Measurements from ENCODE around the gene CYP1A2. TPM values are rescaled to one million over a fixed set of nuclear protein-coding genes. Genes with fewer than 3 reads are reported as not detected.

Gene CYP1A2
- total and polyA plus RNA-seq, 8 donors = 0.15 to 0.58 (median 0.31) TPM; not detected in 1

GRCh38 chr15:74754593-74755215 is 6.1 kb downstream of the CYP1A2 start:
- no peaks in the 10 kb centered on the region for H3K9me3 ChIP-seq
- H3K4me3 ChIP-seq = no peak overlapping the region
- no peaks in the 10 kb centered on the region for H3K36me3 ChIP-seq
- DNase-seq = no peak
- no peak overlapping the region for H3K27ac ChIP-seq
- TF ChIP-seq, protein P1, sequence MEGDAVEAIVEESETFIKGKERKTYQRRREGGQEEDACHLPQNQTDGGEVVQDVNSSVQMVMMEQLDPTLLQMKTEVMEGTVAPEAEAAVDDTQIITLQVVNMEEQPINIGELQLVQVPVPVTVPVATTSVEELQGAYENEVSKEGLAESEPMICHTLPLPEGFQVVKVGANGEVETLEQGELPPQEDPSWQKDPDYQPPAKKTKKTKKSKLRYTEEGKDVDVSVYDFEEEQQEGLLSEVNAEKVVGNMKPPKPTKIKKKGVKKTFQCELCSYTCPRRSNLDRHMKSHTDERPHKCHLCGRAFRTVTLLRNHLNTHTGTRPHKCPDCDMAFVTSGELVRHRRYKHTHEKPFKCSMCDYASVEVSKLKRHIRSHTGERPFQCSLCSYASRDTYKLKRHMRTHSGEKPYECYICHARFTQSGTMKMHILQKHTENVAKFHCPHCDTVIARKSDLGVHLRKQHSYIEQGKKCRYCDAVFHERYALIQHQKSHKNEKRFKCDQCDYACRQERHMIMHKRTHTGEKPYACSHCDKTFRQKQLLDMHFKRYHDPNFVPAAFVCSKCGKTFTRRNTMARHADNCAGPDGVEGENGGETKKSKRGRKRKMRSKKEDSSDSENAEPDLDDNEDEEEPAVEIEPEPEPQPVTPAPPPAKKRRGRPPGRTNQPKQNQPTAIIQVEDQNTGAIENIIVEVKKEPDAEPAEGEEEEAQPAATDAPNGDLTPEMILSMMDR (IDR thresholded peaks at IDR 0.05) = no peak
- H3K27me3 ChIP-seq = no peaks in the 10 kb centered on the region
- intact Hi-C loops (cut with DNase I) = loop anchor here in 1 of 2 donors (5.0 kb wide), 1 partner anchor 377 kb away; no protein-coding TSS in a partner anchor
- no peaks in the 10 kb centered on the region for H3K4me1 ChIP-seq
- no peak for ATAC-seq

DNA sequence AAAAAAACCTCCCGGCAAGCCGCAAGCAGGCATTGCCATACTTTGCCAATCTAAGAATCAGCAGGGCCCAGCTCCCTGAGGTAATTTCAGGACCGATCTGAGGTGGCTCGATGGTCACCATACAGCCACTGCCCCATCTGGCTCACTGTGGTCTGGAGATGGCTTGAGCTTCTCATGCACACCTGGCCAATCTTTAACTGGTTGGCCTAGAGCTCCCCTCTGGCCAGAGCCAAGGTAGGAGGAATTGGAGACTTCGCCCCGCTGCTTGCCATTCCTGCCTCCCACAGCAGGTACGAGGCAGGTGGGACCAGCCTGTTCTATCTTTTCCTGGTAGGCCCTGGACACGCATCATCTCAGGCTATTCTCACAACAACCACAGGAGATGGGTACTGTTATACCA is 10.1 kb downstream of the CYP1A2 start:
- H3K27me3 ChIP-seq = no peaks in the 10 kb centered on the region
- no peaks in the 10 kb centered on the region for H3K36me3 ChIP-seq
- TF ChIP-seq, protein P1 (IDR thresholded peaks at IDR 0.05) = no peak
- no peaks in the 10 kb centered on the region for H3K4me1 ChIP-seq
- no peak overlapping the region for H3K27ac ChIP-seq
- DNase-seq (peak in 1 of 4 donors; percentile 43), ATAC-seq (no peak)
- no peak overlapping the region for H3K4me3 ChIP-seq
- intact Hi-C loops (cut with DNase I) = loop anchor here in 1 of 2 donors (5.0 kb wide), 1 partner anchor 381 kb away; no protein-coding TSS in a partner anchor
- no peaks in the 10 kb centered on the region for H3K9me3 ChIP-seq

DNA sequence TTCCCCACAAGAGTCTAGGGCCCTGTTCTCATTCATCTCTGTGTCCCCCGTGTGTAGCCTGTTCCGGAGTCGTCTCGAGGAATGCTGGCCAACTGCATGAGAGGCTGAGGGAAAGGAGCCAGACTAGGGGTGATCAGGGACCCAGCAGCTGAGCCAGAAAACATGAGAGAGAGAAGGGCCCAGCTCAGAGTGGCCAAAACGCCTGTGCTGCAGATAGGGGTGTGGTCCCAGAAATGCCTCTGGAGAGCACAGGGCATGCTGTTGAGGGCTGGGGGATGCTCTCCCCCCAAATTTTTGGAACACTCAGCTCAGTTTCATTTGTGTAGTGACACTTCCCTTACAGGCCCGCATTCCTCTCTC is 14.1 kb downstream of the CYP1A2 start:
- DNase-seq (no peak), ATAC-seq (no peak)
- H3K4me3 ChIP-seq = no peak overlapping the region
- H3K36me3 ChIP-seq = no peaks in the 10 kb centered on the region
- H3K27me3 ChIP-seq = no peaks in the 10 kb centered on the region
- TF ChIP-seq, protein P1 (IDR thresholded peaks at IDR 0.05) = no peak
- H3K27ac ChIP-seq = no peak overlapping the region
- intact Hi-C loops (cut with DNase I) = loop anchor here in 1 of 2 donors (10.0 kb wide), 1 partner anchor 128 kb away; no protein-coding TSS in a partner anchor
- H3K4me1 ChIP-seq = no peaks in the 10 kb centered on the region
- H3K9me3 ChIP-seq = no peaks in the 10 kb centered on the region

DNA sequence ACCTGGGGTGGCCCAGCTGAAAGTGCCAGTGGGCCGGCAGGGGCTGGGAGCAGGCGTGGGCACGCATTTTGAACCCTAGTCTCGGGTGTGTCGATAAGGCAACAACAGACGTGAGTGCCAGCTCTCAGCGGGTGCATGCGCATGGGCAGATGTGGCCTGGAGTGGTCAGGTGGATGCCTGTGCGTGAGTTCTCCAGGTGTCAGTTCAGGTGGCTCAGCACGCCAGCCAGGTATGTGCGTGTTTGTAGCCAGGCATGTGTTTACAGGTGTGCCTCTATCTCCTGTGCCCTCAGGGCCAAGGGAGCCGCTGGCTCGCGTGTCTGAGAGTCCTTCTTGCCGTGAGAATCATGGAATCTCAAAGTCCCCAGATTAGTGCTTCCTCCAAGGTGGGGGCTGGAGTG is 14.8 kb downstream of the CYP1A2 start:
- no peaks in the 10 kb centered on the region for H3K36me3 ChIP-seq
- no peaks in the 10 kb centered on the region for H3K27me3 ChIP-seq
- no peak overlapping the region for H3K4me3 ChIP-seq
- DNase-seq (peak in 1 of 4 donors; percentile 39), ATAC-seq (peak; percentile 54)
- H3K9me3 ChIP-seq = no peaks in the 10 kb centered on the region
- intact Hi-C loops (cut with DNase I) = loop anchor here in 1 of 2 donors (10.0 kb wide), 1 partner anchor 129 kb away; no protein-coding TSS in a partner anchor
- H3K4me1 ChIP-seq = peaks cover 0 to under 1% of the 10 kb centered on the region in 2 donors
- H3K27ac ChIP-seq = no peak overlapping the region
- TF ChIP-seq, protein P1 (IDR thresholded peaks at IDR 0.05) = no peak

GRCh38 chr15:74767167-74768098 is 18.8 kb downstream of the CYP1A2 start:
- intact Hi-C loops (cut with DNase I) = loop anchor here (2.0 to 10.0 kb wide), 2 partner anchors 133 kb away; no protein-coding TSS in a partner anchor
- no peak overlapping the region for H3K27ac ChIP-seq
- ATAC-seq = no peak
- H3K4me3 ChIP-seq = no peak overlapping the region
- no peaks in the 10 kb centered on the region for H3K9me3 ChIP-seq
- DNase-seq = peak in 1 of 4 donors; percentile 24
- peaks cover 5 to 13% of the 10 kb centered on the region in 2 donors for H3K4me1 ChIP-seq
- H3K36me3 ChIP-seq = no peaks in the 10 kb centered on the region
- H3K27me3 ChIP-seq = peaks cover 0 to 4% of the 10 kb centered on the region in 2 donors
- TF ChIP-seq, protein P1 (IDR thresholded peaks at IDR 0.05) = no peak

Data from left lung (tissue), 10 donors.